ENCODE results near the gene PANX2. TPM values are rescaled to one million over a fixed set of nuclear protein-coding genes. Genes with fewer than 3 reads are reported as not detected.
A peak's percentile ranks its signal among the peaks of the same experiment; 100 is the strongest.

Gene PANX2
- total and polyA plus RNA-seq, 2 of the 4 experiments (the other 2 are of a cell fraction): 0.18 to 1.7 TPM

- Histone ChIP-seq H3K4me1 (ENCODE audit: control insufficient read depth, insufficient read depth, low read length) (peaks cover 4% of the 10 kb centered on the region; the same call in 1 of the 2 replicates), H3K14ac (replicated peaks; ENCODE audit: low read depth, low read length) (no peak within 1 kb of the TSS), H4K8ac (ENCODE audit: low read depth in 2 of 2, low read length in 2 of 2) (0 out of 4 replicates have a peak within 1 kb of the TSS, but pooled peaks of 1 of the 2 experiments have one; percentile 65), H3K9me3 (ENCODE audit: control insufficient read depth, insufficient read depth, low read length) (no peaks in the 10 kb centered on the region), H3K27me3 (ENCODE audit: control insufficient read depth, insufficient read depth, low read length) (no peaks in the 10 kb centered on the region), H4K5ac (ENCODE audit: low read depth, low read length) (no peak within 1 kb of the TSS), H2AFZ (replicated peaks; ENCODE audit: low read length, poor library complexity) (peak within 1 kb of the TSS; percentile 95), H2BK5ac (ENCODE audit: low read depth, low read length, poor library complexity, severe bottlenecking) (peak within 1 kb of the TSS; percentile 56), H3K4ac (ENCODE audit: low read depth, low read length) (peak within 1 kb of the TSS; percentile 42; the same call in 1 of the 2 replicates), H2BK120ac (ENCODE audit: low read depth, low read length) (no peak within 1 kb of the TSS), H3K23ac (ENCODE audit: low read depth, low read length) (peak within 1 kb of the TSS; percentile 31), H4K91ac (ENCODE audit: insufficient read depth, low read depth, low read length) (no peak within 1 kb of the TSS), H3K56ac (ENCODE audit: extremely low read depth, insufficient read depth, low read length) (0 out of 2 replicates have a peak within 1 kb of the TSS, but pooled peaks have one; percentile 11), H3K36me3 (ENCODE audit: control insufficient read depth, insufficient read depth, low read length) (peaks cover 18% of the 10 kb centered on the region), H3K79me1 (ENCODE audit: low read depth in 1 of 2, low read length in 2 of 2) (peaks cover 41 to 44% of the 10 kb centered on the region in 2 experiments), H3K9me1 (ENCODE audit: insufficient read depth, low read length) (0 out of 2 replicates have a peak, but pooled peaks cover 2% of the 10 kb centered on the region), H2AK9ac (replicated peaks; ENCODE audit: low read depth, low read length, poor library complexity) (peak within 1 kb of the TSS; percentile 96), H3K4me3 (ENCODE audit: insufficient read depth, low read depth, low read length) (peak within 1 kb of the TSS; percentile 92), H4K20me1 (ENCODE audit: insufficient read depth, low read length) (peaks cover 8% of the 10 kb centered on the region), H3K27ac (ENCODE audit: insufficient read depth, low read length) (peak within 1 kb of the TSS; percentile 68; the same call in 1 of the 2 replicates), H2BK15ac (ENCODE audit: low read depth, low read length) (no peak within 1 kb of the TSS), H3K9ac (ENCODE audit: low read depth, low read length) (peak within 1 kb of the TSS; percentile 75), H3K18ac (ENCODE audit: low read depth, low read length) (no peak within 1 kb of the TSS), H2AK5ac (ENCODE audit: low read depth, low read length) (no peak within 1 kb of the TSS), H3K4me2 (ENCODE audit: low read depth, low read length) (peak within 1 kb of the TSS; percentile 93), H2BK20ac (ENCODE audit: low read depth, low read length) (no peak within 1 kb of the TSS)
- DNase-seq: peak; percentile 77
- dilution Hi-C loops (cut with HindIII; ENCODE audit: low sequenced_read_pairs, unreplicated experiment): no loop called here
- in situ Hi-C loops (cut with MboI; ENCODE audit: low sequenced_read_pairs): loop anchor here (25.0 kb wide), 1 partner anchor 388 kb away; no protein-coding TSS in a partner anchor
- TF ChIP-seq MAZ (IDR thresholded peaks at IDR 0.05; ENCODE audit: borderline replicate concordance, low read depth, low read length) (peak; percentile 81; the same call in 1 of the 2 replicates), BHLHE40 (IDR thresholded peaks at IDR 0.05; ENCODE audit: low read depth, low read length) (no peak), FOS (IDR thresholded peaks at IDR 0.05; ENCODE audit: low read depth, low read length) (no peak), POLR2A (IDR thresholded peaks at IDR 0.05; ENCODE audit: low read depth, low read length) (peak; percentile 62; the same call in 1 of the 2 replicates), USF2 (IDR thresholded peaks at IDR 0.05; ENCODE audit: low read depth, low read length) (peak; percentile 45; the same call in 1 of the 2 replicates)
- peak; percentile 92 for ATAC-seq (ENCODE audit: low read depth)
- intact Hi-C loops (cut with micrococcal nuclease): loop anchor here (10.0 kb wide), 1 partner anchor 226 kb away; no protein-coding TSS in a partner anchor
- ChIA-PET CTCF (no interaction called here), POLR2A (ENCODE audit: unreplicated experiment) (no interaction called here)
- no TSS peak for BruUV-seq (replicated peaks)
- WGBS, 2 experiments (ENCODE audit: extremely low coverage in 2 of 2, insufficient read length in 1 of 2): 0% methylated on average over 79 of the region's 105 CpGs; no CpG with 5 or more reads in 1 of the 2 experiments
These were observed 30.1 kb downstream of the PANX2 start, which contains the start of gene SELENOO for GRCh38 chr22:50200461-50201190. Gene SELENOO (plus strand): TSS chr22:50201011. CDS start chr22:50201037, 26 bp downstream.

Measured in IMR-90 (cell line).